Stimulated activated CD8-positive, alpha-beta memory T cell treated with anti-CD3 and anti-CD28 coated beads, Interleukin-15, amount 100 ng/mL, for 48 hours (primary cell): ENCODE measurements around the gene MPC2.

Experiments used
- DNase-seq, 2 donors: peaks; one replicate each; pipeline ENCODE4 v3.0.0-alpha.2; 2020; ENCODE audit warnings: low read depth in 2 of 2

Gene MPC2

GRCh38 chr1:167936930-167937708 is at the start of gene MPC2:
Gene MPC2 (minus strand): TSS chr1:167937072. CDS start chr1:167935841, 1,231 bp downstream.
- peak; percentile 31 to 48 for DNase-seq

GRCh38 chr1:167984886-167985489 is 48.1 kb upstream of the MPC2 start:
- DNase-seq = no peak

- no peak for DNase-seq
Measured at GRCh38 chr1:167983797-167984420, 47.0 kb upstream of the MPC2 start.

- DNase-seq = no peak
Measured at GRCh38 chr1:167981933-167982332, 45.1 kb upstream of the MPC2 start.

DNA sequence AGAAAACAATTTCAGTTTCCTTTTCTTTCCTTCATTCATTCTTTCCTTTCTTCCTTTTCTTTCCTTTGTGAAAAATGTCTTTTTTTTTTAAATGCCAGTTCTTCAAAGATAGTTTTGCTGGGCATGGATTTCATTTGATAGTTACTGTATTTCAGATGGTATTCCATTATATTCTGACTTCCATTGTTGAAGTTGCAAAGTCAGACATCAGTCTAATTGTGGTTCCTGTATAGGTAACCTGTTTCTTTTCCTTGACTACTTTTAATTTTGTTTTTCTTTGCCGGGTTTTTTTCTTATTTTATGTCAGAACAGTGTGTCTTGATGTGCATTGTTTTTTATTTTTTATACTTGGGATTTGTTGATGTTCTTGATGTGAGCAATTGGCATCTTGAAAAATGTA is 40.4 kb upstream of the MPC2 start:
- DNase-seq = no peak

DNA sequence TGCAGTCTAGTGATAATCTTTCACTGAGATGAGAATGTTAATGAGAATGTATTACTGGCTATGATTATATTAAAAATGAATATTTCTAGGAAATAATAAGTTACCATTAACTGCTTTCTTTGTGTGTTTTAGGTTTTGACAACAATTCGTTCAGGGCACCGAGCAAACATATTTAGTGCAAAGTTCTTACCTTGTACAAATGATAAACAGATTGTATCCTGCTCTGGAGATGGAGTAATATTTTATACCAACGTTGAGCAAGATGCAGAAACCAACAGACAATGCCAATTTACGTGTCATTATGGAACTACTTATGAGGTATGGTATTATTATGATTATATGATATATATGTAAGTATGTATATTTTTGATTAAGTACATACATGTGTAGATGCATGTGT is 37.8 kb upstream of the MPC2 start:
- no peak for DNase-seq

GRCh38 chr1:167973832-167974231 is 37.0 kb upstream of the MPC2 start:
- DNase-seq = no peak

DNA sequence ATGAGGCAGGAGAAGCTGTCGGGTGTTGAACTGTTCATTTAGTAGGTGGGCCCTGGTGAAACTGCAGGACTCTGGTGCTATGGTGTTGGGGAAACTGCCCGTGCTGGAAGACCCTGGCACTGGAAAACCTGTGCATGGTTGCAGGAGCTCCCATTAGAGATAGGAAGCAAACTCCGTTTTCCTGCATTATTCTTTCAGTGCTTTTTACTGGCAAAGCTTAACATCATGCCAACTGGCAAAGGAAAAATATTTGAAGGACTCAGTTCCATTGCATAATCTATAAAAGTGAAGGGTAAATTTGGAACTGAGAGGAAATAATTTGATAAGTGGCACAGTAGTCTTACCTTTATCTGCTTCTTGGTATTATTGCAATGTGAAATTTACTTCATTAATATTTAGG is 31.7 kb upstream of the MPC2 start:
- no peak for DNase-seq

DNA sequence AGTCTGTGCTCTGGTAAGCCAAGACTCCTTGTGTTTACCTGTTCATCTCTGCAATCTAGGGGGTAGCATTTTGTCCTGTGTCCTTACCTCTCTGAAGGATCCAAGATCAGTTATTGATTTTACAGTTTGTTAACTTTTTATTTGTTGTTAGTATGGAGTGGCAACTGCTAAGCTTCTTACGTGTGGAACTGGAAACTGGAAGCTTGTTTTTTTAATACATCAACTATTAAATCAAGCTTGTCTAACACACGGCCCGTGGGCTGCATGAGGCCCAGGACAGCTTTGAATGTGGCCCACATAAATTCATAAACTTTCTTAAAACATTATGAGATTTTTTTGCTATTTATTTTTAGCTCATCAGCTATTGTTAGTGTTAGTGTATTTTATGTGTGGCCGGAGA is 29.2 kb upstream of the MPC2 start:
- no peak for DNase-seq

DNA sequence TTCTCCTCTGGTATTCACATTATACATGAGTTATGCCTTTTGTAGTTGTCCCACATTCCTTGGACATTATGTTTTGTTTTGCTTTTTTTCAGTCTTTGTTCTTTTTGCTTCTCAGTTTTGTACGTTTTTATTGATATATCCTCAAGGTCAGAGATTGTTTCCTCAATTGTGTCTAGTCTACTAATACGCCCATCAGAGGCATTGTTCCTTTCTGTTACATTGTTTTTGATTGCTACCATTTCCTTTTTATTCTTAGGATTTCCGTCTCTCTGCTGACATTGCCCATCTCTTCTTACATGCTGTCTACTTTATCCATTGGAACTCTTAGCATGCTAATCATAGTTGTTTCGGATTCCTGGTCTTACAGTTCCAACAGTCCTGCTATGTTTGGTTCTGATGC is 27.8 kb upstream of the MPC2 start:
- DNase-seq = no peak

DNA sequence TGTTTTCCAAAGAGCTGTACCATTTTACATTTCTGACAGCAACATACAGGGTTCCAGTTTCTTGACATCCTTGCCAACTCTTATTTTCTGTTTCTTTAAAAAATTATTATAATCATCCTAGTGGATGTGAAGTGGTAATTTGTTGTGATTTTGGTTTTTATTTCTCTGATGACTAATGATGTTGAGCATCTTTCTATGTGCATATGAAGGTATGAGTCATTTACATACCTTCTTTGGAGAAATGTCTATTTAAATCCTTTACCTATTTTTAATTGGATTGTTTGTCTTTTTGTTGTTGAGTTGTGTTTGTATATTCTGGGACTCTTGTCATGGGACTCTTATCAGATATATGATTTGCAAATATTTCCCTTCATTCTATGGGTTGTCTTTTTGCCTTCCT is 20.8 kb upstream of the MPC2 start:
- DNase-seq = no peak

DNA sequence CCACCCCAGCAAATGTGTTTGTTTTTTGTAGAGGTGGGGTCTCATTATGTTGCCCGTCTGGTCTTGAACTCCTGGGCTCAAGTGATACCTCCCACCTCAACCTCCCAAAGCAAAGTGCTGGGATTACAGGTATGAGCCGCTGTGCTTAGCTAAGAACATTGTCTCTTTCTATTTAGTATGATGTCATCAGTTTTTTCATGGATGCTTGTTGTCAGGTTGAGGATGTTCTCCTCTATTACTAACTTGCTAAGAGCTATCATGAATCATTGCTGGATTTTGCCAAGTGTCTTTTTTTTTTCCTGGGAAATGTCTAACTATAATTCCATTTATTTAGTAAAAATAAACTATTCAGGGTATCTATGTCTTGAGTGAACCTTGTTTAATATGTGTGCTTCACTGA is 19.0 kb upstream of the MPC2 start:
- no peak for DNase-seq

GRCh38 chr1:167950569-167950968 is 13.7 kb upstream of the MPC2 start:
- no peak for DNase-seq

DNA sequence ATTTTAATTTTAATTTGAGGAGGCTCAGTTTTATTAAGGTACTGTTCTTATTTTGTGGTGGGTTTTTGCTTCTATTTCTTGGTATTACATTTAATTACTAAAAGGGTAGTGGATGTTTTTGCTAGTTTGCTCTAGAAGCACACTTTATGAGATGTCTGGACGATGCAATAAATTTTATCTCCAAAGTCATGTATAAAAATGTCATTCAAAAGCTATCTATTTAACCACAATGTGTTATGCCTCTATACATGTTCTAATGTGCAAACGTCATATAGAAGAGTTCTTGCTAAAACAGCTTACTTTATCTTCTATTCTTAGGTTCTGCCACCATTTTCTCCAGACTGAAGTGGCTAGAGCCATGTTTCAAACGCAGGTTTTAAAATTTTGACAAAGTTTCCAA is 12.9 kb upstream of the MPC2 start:
- DNase-seq = no peak

DNA sequence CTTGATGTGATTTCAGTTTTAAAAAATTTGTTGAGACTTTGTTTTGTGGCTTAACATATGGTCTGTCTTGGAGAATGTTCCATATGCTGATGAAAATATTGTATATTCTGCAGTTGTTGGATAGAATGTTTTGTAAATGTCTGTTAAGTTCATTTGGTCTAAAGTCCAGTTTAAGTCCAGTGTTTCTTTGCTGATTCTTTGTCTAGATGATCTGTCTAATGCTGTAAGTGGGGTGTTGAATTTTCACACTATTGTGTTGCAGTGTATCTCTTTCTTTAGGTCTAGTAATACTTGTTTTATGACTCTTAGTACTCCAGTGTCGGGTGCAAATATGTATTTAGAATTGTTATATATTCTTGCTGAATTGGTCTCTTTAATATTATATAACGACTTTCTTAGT is 10.9 kb upstream of the MPC2 start:
- no peak for DNase-seq

DNA sequence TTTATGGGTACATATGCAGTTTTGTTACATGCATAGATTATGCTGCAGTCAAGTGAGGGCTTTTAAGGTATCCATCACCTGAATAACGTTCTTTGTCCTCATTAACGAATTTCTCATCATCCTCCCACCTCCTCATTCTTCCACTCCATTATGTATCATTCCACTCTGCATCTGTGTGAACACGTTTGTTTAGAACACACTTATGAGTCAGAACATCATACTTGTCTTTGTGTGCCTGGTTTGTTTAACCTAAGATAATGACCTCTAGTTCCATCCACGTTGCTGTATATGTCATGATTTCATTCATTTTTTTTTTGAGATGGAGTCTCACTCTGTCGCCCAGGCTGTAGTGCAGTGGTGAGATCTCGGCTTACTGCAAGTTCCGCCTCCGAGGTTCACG is 6.7 kb upstream of the MPC2 start:
- DNase-seq = no peak

DNA sequence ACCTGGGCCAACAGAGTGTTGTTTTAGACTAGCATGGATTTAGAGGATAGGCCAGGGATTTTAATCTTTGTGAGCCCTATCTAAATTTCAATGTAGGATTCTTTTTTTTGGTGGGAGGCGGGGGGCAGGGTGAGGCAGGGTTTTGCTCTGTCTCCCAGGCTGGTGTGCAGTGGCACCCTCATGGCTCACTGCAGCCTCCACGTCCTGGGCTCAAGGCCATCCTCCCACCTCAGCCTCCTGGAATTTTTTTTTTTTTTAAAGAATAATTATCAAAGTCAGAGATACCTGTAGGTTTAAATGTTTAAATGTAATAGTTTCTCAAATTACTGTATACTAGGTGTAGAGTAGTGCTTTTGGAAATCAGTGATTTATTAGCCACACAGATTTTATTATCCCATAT is 3.4 kb upstream of the MPC2 start:
- no peak for DNase-seq

DNA sequence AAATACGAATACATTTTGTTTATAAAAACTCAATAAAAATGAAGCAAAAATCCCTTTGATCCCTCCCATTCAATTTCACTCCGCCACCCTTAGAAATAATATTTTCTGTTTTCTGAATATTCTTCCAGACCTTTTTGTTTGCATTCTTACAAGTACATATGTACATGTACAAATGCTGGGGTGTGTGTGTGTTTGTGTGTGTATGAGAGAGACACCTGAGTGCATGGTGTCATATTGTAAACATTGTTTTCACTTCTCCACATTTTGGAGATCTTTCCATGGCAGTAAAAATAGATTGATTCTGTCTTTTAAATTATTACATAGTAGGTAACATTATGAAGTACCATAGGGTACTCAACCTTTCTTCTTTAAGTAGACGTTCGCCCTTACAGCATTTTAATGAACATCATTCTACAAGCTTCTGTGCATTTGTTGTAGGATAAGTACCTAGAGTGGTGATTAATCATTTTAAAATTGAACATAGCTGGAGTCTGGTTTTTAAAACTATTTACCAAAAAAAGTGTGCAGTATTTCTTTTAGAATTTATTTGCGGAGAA is 1.3 kb upstream of the MPC2 start:
- no peak for DNase-seq

GRCh38 chr1:167937709-167938010 is 788 bp upstream of the MPC2 start:
- no peak for DNase-seq

DNA sequence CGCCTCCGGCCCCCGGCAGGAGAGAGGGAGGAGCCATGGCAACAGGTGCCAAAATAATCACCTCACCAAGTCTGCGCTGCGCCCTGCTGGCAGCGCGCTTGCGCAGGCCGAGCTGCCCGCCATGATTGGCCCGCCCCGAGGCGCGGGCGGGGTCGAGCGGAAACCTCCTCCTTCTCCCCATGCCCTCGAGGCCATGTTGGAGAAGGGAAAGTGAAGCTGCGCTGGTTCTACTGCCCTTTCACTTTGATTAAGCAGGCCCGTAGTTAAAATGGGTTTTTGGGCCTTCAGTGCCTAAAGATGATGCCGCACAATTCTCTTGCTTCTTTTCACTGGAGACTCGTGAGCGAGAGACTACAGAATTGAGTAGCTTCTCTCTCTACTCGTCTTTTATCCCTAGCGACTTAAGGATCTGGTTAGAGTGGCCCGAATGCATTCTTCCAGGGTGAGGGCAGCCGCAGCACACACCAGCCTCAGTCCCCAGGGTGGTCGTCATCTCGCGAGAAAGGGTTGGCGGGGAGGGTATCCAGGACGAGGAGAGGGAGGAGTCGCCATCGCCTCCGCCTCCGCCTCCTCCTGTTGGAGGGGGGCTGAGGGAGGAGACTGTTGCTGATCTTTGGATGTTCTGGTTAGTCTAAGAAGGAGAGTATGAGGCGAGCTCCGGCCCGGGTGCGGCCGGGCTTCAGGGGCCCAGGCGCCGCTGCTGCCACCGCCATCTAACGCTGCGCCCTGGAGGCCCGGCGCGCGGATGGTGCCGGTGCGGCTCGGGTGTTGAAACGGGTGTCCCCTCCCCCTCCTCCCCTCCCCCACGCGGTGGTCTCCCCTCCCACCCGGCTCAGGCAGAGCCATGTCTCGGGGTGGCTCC is 573 bp downstream of the MPC2 start, which contains the start of gene DCAF6:
Gene DCAF6 (plus strand): TSS at position 616 of the 862 bp plus-strand sequence. CDS start 229 bp downstream, at position 845.
- DNase-seq = peak; percentile 96 to 97

DNA sequence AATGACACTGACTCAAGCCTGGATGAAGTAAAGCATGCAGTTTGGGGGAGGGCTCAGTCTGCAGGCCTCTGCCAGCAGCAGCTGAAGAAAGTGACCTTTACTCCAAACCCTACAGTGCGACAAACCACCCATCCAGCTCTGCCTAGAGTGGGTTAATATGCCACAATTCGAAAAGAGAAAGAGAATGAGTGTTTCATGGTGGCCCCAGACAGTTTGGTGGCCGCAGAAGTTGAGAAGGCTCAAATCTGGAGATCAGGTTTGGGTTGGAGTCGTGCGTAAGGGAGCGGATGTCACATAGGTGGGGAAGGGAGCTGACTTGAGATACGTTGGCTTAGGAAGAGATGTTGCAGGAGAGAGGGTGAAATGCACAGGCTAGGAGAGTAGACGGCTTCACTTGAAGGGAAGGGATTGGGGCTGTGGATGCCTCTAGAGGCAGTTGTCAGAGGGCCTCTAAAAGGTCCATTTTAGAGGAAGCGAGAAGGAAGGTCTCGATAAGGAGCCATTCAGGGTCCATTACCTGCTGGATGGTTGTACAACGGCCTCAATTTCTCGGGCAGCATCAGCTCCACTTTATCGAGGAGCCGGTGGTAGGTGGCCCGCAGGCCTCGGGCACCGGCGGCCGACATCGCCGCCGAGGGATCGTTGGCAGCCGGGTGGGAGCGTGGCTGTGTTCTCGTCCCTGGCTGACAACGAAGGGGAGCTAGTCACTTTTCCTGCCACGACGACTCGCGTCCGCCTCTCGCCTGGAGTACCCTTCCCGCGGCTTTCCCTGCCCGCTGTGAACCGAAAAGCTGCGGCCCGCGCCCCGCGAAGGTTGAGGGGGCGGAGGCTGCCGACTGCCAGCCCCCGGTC is 1.4 kb downstream of the MPC2 start:
- peak; percentile 6 to 22 for DNase-seq
